Activated CD4-positive, alpha-beta T cell treated with anti-CD3 and anti-CD28 coated beads, Interleukin-10, Interleukin-2, amounts not matched to agents 100 ng/mL and 50 ng/mL, durations not matched to agents 16 hours and 8 hours (primary cell): ENCODE measurements around the gene TLX2.

Experiments
- DNase-seq: peaks from one replicate; pipeline ENCODE4 v3.0.0-alpha.2; 2020

The TLX2 gene

DNA sequence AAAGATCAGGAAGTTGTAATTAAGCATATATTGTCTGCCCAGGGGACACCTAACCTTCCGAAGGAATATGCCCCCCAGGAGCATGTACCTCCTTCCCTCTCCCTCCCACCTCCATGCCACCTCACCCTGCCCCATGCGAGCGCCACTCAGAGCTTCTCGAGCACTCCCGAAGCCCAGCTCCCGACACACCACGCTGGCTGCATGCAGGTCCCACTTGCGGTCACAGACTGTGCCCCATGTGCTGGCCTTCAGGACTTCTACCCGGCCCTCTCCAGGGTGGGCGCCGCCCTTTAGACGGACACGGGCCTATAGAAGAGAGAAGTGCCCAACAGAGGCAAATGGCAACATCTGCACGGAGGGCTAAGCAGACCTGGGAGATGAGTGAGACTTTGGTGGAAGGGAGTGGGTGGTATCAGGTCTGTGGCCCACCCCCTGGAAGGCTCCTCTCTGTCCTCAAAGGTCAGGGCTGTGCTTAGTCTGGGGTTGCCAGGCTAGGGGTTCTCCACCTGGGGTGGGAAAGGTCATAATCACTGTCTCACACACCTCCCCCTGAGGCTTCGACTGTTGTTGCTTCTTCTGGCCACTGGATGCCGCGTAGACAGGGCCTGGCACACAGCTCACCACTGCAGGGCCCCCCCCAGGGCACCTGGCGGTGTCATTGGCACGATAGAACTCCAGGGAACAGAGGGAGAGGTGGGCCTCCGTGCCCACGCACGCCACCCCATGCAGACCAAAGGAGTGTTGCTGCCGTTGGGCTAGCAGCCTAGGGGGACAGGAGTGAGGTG, 22.1 kb downstream of the TLX2 start:
- DNase-seq: no peak

DNA sequence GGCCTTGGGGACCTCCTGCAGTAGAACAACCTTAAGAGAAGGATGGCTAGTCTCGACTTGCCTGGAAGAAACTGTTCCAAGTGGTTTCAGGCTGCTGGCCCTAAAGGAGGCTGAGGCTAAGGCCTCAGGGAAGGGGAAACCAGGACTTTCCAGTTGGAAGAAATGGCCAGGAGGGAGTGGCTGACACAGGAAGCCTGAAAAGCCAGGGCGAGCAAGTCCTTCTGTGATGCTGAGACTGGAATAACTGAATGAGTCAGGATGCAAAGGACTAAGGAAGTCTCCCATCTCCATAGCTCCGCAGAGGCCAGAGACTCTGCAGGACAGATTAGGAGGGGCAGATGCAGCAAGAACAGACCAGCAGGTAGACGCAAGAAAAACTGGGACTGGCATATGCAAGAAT, 22.9 kb downstream of the TLX2 start:
- DNase-seq: no peak

DNA sequence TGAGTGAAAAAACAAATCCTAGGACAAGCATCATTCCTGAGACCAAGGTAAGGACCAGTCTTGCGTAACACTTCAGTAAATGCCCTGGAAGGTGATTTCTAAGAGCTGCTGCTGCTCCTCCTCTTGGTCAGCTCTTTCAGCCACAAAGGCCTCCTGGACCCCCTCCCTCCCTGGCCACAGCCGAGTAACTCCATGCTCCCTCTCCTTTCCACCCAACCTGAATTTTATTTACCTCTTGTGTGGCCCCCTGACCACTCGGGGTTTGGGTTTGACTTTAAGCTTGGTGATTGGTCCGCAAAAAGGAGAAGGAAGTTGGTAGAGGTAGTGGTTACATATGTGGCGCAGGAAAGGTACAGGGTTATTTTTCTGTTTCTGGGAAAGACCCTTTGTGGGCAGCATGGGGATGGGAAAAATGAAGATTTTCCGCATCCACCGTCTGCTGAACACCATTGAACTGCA, 24.7 kb downstream of the TLX2 start:
- DNase-seq: no peak

DNA sequence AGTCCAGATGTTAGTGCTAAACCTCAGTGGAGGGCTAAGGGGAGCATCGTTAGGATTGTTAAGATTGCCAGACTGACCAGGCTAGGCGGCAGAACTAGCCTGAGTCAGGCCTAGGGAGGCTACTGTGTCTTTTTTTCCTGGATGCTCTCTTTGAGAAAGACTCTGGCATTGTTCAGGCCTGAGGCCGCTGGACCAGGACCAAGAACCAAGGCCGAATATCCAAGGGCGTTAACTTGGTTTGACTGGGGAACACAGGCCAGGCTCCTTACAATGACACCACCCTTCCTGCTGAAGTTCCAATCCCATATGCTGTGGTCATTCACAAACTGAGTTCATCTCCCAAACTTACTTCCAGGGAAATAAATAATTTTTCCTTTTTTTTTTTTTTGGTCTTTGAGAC, 26.0 kb downstream of the TLX2 start:
- DNase-seq: no peak

DNA sequence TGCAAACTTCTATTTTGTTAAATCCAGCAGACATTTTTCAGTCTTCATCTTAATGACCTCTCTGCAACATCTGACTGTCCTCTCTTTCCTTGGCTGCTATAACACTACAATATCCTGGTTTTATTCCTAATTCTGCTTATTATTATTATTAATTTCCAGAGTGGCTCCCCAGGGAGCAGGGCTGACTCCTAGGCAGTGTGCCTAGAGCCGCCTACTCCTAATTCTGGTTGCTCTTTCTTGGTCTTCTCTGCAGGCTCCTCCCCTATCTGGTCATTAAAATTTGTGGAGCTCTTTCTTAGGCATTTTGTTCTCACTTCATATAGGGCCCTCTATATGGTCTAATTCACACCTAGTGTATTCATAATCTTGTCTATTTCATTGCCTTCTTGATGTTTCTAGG, 28.7 kb downstream of the TLX2 start:
- no peak for DNase-seq

DNA sequence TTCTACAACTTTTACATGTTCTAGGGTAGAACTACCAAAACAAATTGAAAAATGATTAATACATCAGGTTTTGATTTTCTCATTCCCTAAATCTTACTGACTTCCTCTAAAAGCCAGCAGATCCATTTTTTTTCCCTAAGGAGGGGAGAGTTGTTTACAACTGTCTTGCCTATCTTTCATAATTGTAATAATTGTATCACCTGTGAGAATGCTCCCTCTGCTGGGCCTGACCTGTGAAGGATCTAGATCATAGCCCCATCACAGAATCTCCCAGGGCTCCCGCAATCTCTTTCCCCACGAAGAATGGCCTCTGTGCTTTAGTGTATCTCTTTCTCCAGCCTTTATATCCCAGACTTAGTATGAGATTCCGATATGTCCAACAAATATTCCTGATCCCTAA, 30.4 kb downstream of the TLX2 start:
- DNase-seq: no peak

DNA sequence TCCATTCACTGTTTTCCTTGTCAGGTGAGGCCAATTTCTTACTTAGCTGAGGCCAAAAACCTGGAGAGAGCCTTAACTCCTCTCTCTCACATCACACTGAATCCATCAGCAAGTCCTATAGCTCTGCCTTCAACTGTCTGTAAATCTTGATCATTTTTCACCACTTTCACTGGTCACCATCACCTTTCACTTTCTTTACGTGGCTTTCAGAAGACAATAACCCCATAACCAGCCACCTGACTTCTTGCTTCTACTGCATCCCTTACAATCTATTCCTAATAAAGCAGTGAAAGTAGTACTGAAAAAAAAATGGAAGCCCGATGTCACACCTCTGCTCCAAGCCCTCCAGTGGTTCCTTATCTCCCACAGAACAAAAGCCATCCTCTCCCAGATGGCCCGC, 31.8 kb downstream of the TLX2 start:
- DNase-seq: no peak

DNA sequence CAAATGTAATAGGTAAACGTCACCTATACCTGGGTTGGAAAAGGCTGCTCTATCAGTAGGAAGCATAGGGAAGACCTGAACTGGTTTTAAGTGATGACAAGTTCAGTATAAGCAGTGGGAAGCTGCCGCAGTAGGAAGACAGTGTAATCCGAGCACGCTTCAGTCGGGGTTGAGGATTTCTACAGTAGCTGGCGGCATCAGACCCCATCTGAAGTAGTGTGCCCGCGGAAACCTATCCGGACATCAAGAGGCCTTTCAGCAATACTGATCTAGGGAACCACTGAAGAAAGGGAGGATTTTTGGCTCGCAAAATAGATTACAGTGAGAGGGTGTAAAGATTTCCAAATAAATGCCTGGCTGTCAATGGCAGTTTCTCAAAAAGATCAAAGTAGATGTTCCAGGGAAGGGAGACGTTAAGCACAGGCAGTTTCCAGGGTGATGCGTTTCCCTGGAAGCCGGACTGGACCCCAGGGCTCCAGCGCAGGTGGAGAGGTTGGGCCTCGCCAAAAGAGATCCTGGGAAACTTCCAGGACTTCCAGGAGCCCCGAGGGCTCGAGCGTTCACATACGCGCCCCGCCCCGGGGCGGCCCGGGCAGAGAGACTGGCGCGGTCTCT, 34.1 kb downstream of the TLX2 start:
- DNase-seq: no peak

DNA sequence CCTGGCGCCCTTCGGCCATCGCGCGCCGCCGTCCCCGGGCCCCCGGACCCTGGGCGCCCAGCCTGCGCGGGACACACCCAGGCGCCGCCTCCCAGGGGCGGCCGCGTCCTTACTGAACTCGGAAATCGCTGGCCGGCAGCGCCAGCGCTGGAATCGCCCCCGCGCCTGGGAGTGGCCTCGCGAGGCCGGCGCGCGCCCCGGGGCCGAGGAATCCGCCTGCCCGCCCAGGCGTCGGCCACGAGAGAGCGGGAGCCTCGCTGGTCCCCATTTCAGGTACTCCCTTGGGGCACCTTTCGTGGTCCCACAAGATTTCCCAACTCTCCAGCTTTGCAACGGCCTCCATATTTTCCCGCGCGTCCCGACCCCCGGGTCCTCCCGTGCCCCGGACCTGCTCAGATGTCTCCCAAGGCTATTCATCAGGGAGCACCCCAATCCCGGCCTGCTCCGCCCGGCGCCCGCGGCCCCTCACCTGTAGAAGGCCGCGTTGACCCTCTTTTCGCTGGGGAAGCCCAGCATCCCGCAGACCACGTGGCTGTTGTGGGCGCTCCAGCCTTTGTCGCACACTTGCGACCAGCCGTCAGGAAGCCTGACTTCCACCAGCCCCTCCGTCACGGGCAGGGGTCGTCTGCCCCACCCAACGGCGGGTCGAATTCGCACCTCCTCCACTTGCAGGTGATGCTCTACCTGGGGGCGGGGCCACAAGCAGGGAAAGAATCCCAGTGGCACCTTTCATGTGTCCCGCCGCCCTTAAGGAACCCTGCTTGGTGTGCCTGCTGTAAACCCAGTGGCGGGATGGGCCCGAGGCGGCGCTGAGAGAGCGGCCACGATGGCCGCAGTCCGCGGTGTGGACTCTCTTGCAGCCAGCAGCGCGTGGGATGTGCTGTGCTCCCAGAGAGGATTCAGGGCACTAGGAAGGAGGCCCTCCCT, 34.9 kb downstream of the TLX2 start:
- DNase-seq: peak; percentile 20

DNA sequence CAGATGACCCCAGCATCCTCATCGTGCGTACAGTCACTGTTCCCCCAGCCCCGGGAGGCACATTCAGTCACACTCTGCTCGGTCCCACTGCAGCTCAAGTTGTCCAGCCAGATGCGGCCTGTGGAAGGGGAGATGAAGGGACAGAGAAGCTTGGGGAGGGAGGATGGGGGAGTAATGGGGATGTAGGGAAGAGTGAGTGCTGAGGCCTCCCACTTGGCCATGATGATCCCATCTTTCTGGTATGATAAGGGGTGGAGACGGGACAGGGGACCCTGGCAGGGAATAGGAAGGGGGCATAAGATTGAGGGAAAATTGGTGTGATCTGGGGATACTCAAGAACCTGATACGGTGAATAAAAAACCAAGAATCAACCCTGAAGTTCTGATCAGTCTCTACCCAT, 36.0 kb downstream of the TLX2 start:
- DNase-seq: no peak

DNA sequence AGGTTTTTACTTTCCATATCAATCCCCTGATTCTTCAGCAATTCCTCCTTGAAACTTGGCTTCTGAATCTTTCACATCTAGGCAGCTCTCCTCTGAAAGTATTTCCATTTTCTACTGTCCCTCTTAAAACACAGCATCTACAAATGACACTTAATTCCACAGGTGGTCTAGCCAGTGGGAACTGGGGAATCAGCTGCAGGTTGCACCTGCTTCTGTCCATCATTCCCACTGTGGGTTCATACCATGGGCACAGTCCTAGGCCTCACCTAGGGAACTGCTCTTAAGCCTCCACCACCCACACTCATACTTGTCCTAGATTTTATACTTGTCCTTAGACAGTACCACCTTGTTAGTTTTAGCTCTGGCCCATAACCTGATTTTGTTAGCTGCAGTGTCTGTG, 37.3 kb downstream of the TLX2 start:
- no peak for DNase-seq

DNA sequence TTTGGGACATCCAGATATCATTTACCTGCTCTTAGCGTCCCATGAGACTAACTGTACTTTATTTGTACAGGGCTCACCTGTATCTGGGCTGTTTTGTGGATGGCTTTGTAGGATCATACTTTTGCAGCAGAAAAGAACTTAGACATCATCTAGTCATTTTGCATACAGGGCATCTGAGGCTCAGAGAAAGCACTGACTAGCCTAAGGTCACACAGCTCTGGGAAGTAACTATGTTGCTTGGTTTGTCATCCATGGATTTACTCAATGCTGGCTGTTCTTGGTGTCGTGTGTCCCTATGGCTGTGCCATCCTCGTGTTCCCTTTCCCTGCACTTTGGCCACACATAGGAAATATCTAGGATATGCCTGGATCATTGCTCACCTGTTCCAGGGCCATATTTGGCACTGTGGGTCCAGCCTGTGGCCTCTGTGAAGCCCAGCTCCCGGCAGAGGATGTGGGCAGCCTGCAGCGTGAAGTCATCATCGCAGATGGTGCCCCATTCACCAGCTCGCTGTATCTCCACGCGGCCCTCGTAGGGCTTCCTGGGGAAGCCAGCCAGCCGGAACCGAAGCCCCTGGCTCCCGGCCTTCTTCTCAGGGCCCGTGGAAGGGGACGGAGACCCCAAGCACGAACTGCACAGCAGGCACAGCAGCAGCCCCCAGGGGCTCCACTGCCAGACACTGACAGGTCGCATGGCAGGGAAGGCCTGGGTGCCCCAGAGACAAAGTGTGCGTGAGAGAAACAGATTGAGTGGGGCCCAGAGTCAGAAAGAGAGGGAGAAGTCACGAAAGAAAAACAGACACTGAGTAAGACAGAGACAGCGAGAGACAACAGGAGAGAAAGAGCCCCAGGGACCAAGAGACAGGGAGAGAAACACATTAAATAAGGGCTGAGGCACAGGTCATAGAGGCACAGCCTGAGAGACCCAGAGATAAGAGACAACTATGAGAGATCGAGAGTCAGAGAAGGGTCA, 38.0 kb downstream of the TLX2 start:
- no peak for DNase-seq

DNA sequence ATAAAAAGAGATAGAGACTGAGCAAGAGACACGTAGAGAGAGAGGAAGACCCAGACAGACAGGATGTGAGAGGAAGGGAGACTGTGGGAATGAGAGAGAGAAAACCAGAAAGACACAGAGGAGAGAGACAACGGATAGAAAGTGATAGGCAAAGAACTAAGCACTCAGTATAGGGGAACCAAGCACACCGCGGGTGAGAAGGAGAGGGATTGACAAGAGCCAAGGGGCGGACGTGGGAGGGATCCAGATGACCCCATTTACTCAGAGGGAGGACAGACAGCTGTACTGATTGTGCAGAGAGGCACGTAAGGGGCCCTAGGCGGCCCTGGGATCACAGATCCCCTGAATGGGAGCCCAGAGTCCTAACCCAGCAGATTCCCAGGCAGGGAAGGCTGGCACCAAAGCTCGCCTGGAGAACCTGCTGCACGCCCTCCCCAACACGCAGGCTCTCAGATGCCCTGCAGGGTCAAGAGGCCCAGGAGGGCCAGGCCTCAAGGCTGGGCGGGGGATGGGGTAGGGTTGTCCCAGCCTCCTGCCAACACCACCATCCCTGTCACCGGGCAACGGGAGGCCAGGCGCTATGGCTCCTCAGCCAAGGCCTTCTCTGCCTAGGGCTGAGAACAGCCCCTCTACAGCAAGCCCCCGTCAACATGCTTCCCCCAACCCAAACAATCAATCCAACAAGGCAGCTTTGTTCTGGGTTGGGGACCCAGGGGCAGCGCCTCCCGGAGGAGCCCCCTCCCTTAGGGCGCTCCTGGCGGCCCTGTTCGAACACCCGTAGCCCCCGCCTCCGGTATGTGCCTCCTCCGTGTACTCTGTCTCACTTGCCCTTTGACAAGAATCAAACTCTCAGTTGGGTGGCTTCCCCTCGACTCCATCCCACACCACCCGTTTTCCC, 38.9 kb downstream of the TLX2 start:
- no peak for DNase-seq

DNA sequence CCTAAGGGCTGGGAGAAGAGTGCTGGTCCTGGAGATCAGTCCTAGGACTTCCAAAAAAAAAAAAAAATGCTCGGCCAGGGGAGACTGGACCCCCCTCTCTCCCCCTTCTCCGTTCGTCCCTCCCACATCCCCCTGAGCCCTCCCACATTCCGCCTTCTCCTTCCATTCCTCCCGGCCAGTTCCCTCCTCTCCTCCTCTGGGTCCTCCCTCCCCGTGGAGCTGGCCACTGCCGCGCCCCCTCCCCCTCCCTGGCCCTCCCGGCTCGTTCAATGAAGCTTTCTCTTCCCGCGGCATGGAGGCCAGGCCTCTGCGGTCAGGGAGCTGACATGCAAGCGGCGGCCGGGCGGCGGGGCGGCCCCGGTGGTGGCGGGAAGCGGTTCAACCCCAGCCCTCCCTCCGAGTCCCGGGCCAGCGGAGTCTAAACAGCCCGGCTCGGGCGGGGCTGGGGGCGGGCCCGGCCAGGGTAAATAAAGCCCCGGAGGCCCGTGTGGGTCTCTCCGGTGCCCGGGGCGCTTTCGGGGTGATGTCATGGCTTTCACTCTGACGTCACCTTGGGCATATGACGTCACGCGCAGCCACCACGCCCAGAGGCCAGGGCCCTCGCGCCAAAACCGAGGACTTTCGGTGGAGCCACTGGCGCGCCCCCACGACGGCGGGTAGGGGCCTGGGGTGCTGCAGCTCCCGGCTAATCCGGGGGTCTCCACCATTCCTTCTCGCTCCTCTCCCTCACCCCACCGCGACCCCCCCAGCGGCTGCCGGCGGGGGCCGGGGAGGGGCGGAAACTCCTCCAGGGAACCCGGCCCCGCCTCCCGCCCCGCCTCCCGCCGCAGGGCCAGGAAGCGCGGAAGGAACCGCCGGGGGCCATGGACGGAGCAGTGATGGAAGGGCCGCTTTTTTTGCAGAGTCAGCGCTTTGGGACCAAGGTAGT, 39.9 kb downstream of the TLX2 start, which contains the start of the genes DOK1 and LOXL3:
Gene DOK1, plus strand, starts transcription at position 829 of the 928 bp plus-strand sequence. Its CDS starts 35 bp downstream, at position 864.
Gene LOXL3, minus strand, starts transcription at position 51 of the 928 bp plus-strand sequence. CDS start 1,308 bp downstream, outside the sequence.
- peak; percentile 90 for DNase-seq

DNA sequence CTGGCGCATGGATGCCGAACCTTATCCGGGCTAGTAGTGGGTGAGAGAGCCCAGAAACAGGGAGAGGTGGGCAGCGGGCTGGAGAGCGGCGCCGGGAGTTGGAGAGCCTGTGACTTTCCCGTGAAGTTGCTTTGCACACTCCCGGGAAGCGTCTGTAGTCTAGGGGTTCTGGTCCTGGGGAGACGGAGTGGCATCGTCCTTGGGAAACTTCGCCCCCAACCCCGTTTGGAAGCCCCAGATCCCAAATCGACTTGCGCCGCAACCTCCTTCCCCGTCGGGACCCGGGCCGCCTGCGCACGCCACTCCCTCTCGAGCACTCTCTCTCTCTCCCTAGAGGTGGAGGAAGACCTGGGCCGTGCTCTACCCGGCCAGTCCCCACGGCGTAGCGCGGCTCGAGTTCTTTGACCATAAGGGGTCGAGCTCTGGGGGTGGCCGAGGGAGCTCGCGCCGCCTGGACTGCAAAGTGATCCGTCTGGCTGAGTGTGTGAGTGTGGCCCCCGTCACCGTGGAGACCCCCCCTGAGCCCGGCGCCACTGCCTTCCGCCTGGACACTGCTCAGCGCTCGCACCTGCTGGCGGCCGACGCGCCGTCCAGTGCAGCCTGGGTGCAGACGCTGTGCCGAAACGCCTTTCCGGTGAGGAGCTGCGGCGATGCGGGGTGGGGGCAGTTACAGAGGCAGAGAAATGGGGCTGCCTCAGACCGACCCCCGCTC, 40.7 kb downstream of the TLX2 start:
- peak; percentile 54 for DNase-seq

DNA sequence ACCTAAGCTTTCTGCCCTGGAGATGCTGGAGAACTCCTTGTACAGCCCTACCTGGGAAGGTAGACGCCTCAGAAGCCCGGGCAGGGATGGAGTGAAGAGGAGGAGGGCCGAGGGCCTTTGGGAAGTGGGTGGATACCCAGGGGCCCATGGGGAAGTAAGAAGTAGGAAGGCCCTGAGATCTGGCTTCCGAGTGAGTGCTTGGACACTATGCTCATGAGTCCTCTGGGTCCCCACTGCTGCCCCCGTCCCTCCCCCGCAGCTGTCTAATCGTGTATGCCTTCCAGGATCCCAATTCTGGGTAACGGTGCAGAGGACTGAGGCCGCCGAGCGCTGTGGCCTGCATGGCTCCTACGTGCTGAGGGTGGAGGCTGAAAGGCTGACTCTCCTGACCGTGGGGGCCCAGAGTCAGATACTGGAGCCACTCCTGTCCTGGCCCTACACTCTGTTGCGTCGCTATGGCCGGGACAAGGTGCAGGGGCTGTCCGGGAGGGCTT, 41.4 kb downstream of the TLX2 start:
- DNase-seq: no peak

DNA sequence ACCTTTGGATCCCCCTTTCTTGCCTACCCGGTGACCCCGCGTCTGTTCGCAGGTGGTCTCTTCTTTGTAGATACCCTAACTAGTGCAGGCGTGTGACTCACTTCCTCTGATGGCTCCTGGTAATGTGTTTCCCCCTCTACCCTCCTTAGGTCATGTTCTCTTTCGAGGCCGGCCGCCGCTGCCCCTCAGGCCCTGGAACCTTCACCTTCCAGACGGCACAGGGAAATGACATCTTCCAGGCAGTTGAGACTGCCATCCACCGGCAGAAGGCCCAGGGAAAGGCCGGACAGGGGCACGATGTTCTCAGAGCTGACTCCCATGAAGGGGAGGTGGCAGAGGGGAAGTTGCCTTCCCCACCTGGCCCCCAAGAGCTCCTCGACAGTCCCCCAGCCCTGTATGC, 41.9 kb downstream of the TLX2 start:
- DNase-seq: no peak

DNA sequence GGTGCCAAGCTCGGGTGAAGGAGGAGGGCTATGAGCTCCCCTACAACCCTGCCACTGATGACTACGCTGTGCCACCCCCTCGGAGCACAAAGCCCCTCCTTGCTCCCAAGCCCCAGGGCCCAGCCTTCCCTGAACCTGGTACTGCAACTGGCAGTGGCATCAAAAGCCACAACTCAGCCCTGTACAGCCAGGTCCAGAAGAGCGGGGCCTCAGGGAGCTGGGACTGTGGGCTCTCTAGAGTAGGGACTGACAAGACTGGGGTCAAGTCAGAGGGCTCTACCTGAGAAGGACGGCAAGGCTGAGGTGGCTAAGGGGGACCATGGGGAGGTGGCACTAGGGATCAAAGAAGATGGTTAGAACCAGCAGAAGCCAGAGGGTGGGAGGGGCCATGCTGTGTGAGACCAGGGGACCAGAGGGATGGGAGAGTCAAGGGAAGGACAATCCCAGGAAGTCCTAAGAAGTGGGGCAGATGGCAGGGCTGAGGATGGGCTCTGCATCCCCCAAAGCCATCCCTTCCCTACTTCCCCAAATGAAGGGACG, 42.7 kb downstream of the TLX2 start:
- no peak for DNase-seq
